Renal cortex interstitium (tissue), 15 donors: ENCODE results near the gene MYOM1. TPM values are rescaled to one million over a fixed set of nuclear protein-coding genes. Genes with fewer than 3 reads are reported as not detected.
A peak's percentile ranks its signal among the peaks of the same experiment; 100 is the strongest.

Experiments
- DNase-seq, 11 donors: peaks; one replicate each; pipeline ENCODE4 v3.0.0-alpha.2; 2013; ENCODE audit warnings: low read depth in 9 of 11, low spot score in 4 of 11; ENCODE audit errors: extremely low read depth in 1 of 11
- long read RNA-seq, 16 experiments: transcript quantifications; one replicate each; lab custom pipeline, GENCODE V29; 2026
- polyA plus RNA-seq, 3 donors: library from polyadenylated mRNA; unstranded; fragments of 120-200 nt; gene quantifications; one replicate each; pipeline ENCODE4 v1.2.1, GENCODE V29; 2013; ENCODE audit not compliant: insufficient read length in 3 of 3

The MYOM1 gene
- 10 to 100 TPM in 1 of 3 donors, 1 to 10 TPM in 2; 8.1 to 10.2 (median 8.6) TPM for polyA plus RNA-seq
- long read RNA-seq, donor 1, result 0 reads
- long read RNA-seq, donor 2, result 0 reads
- long read RNA-seq, donor 3, result 0 reads
- long read RNA-seq, donor 4, partial matches to known transcripts, result 1,117 of 1,117 reads
- long read RNA-seq, donor 4, other reads (novel, unspliced or antisense), result 0 of 1,117 reads
- long read RNA-seq, donor 5, result 0 reads
- long read RNA-seq, donor 6, result 0 reads
- long read RNA-seq, donor 7, partial matches to known transcripts, result 0 of 1 reads
- long read RNA-seq, donor 7, other reads (novel, unspliced or antisense), result 0 of 1 reads
- long read RNA-seq, donor 8, result 0 reads
- long read RNA-seq, donor 9, full-length matches to known transcripts, result 1 of 954 reads
- long read RNA-seq, donor 9, partial matches to known transcripts, result 953 of 954 reads
- long read RNA-seq, donor 9, other reads (novel, unspliced or antisense), result 0 of 954 reads
- long read RNA-seq, donor 10, result 0 reads
- long read RNA-seq, donor 11, result 0 reads
- long read RNA-seq, donor 12, result 0 reads
- long read RNA-seq, donor 13, result 0 reads
- long read RNA-seq, donor 14, result 0 reads
- long read RNA-seq, donor 15, result 0 reads
- long read RNA-seq, donor 16, partial matches to known transcripts, result 3,220 of 3,291 reads
- long read RNA-seq, donor 16, other reads (novel, unspliced or antisense), result 71 of 3,291 reads

- no peak for DNase-seq
Observed at GRCh38 chr18:3219631-3220335, at the start of gene MYOM1. Gene MYOM1, minus strand, starts transcription at chr18:3219968. Its CDS starts 4,745 bp downstream, at chr18:3215223.

- no peak for DNase-seq
Observed at GRCh38 chr18:3269241-3269913, 49.6 kb upstream of the MYOM1 start.

GRCh38 chr18:3268306-3268705, 48.5 kb upstream of the MYOM1 start:
- DNase-seq, result no peak

GRCh38 chr18:3266062-3266608, 46.4 kb upstream of the MYOM1 start:
- no peak for DNase-seq

GRCh38 chr18:3265564-3266033, 45.8 kb upstream of the MYOM1 start:
- no peak for DNase-seq

GRCh38 chr18:3264362-3264761, 44.6 kb upstream of the MYOM1 start:
- no peak for DNase-seq

GRCh38 chr18:3263132-3263700, 43.4 kb upstream of the MYOM1 start:
- no peak for DNase-seq

- peak in 2 of 11 donors; percentile 25 to 26 for DNase-seq
Observed at GRCh38 chr18:3262234-3263131, 42.7 kb upstream of the MYOM1 start.

- DNase-seq, result peak in 9 of 11 donors; percentile 61 to 83 (median 77)
Observed at GRCh38 chr18:3261373-3262233, 41.8 kb upstream of the MYOM1 start, which contains the start of gene MYL12B. Gene MYL12B, plus strand, starts transcription at chr18:3262133. Its CDS starts 10,766 bp downstream, at chr18:3272899.

- DNase-seq, result peak in 1 of 11 donors; percentile 42
Observed at GRCh38 chr18:3260995-3261372, 41.2 kb upstream of the MYOM1 start.

- DNase-seq, result no peak
Observed at GRCh38 chr18:3257627-3258120, 37.9 kb upstream of the MYOM1 start.

GRCh38 chr18:3256693-3257626, 37.2 kb upstream of the MYOM1 start:
- DNase-seq, result no peak

GRCh38 chr18:3255611-3256165, 35.9 kb upstream of the MYOM1 start:
- DNase-seq, result no peak

- DNase-seq, result no peak
Observed at GRCh38 chr18:3254725-3255124, 35.0 kb upstream of the MYOM1 start.

- DNase-seq, result no peak
Observed at GRCh38 chr18:3252843-3253242, 33.1 kb upstream of the MYOM1 start.
